Breast epithelium (tissue), 4 donors: ENCODE measurements around the gene DEPDC4. TPM values are rescaled to one million over a fixed set of nuclear protein-coding genes. Genes with fewer than 3 reads are reported as not detected.

Experiments
- DNase-seq, 2 donors: peaks; one replicate each; pipeline ENCODE4 v3.0.0-alpha.2; 2019; ENCODE audit warnings: low spot score in 2 of 2
- H3K27ac ChIP-seq, 2 donors: fragments of 200-600 bp; sonication (generic) in 1 of 2; one replicate each; pipeline ENCODE4 v1.5.1; 2016 to 2019; ENCODE audit warnings: mild to moderate bottlenecking in 1 of 2
- H3K27me3 ChIP-seq, 2 donors: fragments of 200-600 bp; sonication (generic) in 1 of 2; one replicate each; pipeline versions ENCODE4 v1.5.1 to v1.6.0; 2017 to 2019; ENCODE audit warnings: control low read depth in 1 of 2, mild to moderate bottlenecking in 1 of 2
- H3K36me3 ChIP-seq: fragments of 200-600 bp; one replicate; pipeline ENCODE4 v1.5.1; 2019
- H3K4me1 ChIP-seq, 2 donors: fragments of 200-600 bp; sonication (generic); one replicate each; pipeline ENCODE4 v1.5.1; 2016 to 2019; ENCODE audit warnings: control low read depth in 1 of 2
- H3K4me3 ChIP-seq, 3 donors: fragments of 200-600 bp; sonication (generic); 1 replicate in 2 of 3; 2 replicates in 1 of 3; pipeline ENCODE4 v1.5.1; 2016 to 2019; ENCODE audit warnings: mild to moderate bottlenecking in 3 of 3, moderate library complexity in 2 of 3
- H3K9me3 ChIP-seq, 2 donors: fragments of 200-600 bp; sonication (generic) in 1 of 2; one replicate each; pipeline ENCODE4 v1.5.1; 2016 to 2019; ENCODE audit warnings: control low read depth in 1 of 2
- CTCF ChIP-seq, 3 donors: fragments of 450-650 bp; IDR thresholded peaks; one replicate each; pipeline ENCODE4 v1.5.1; 2016 to 2017; ENCODE audit warnings: antibody characterized with exemption in 3 of 3, mild to moderate bottlenecking in 3 of 3, moderate library complexity in 3 of 3
- POLR2A ChIP-seq: fragments of 450-650 bp; IDR thresholded peaks from one replicate; pipeline ENCODE4 v1.6.1; 2016; ENCODE audit warnings: antibody characterized with exemption, mild to moderate bottlenecking, moderate library complexity
- POLR2AphosphoS5 ChIP-seq, 3 donors: sonication (generic); formaldehyde crosslinking; IDR thresholded peaks; one replicate each; pipeline ENCODE4 v1.6.1; 2017; ENCODE audit warnings: antibody characterized with exemption in 3 of 3
- intact Hi-C: fragments of 100-400 bp; cut with DNase I; formaldehyde crosslinking; loops from one replicate; pipeline ENCODE4 v1.15.1; 2023; ENCODE audit warnings: low total_unique reads
- total RNA-seq, 3 donors: library from RNA; depleted of rRNA; stranded (reverse); fragments of >200 nt; gene quantifications; one replicate each; pipeline ENCODE4 v1.1.0, GENCODE V29; 2016

The DEPDC4 gene
- total RNA-seq, 3 donors from 2014 or later = 1.3 to 2.3 (median 2.0) TPM

DNA sequence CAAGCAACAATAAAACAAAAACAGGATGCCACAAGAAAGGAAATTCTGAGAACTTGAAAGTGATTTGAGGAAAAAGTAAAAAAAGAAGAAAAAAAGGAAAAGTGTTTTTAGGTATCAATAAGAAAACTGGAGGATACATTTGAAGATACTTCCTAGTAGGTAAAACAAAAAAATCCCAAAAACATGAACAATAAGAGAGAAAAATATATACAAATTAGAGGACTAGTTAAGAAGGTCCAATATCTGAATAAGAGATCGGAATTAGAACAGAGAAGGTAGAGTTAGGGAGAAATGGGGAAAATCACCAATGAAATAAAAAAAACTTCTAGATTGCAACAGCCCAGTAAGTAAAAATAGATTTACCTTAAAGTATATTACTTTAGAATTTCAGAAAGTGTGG is 8.8 kb downstream of the DEPDC4 start:
- H3K4me1 ChIP-seq = no peaks in the 10 kb centered on the region
- no peak for TF ChIP-seq POLR2A
- no peak for TF ChIP-seq POLR2AphosphoS5 (IDR thresholded peaks at IDR 0.05)
- H3K36me3 ChIP-seq = no peaks in the 10 kb centered on the region
- no peak overlapping the region for H3K27ac ChIP-seq
- no peaks in the 10 kb centered on the region for H3K9me3 ChIP-seq
- H3K4me3 ChIP-seq = no peak overlapping the region
- no peaks in the 10 kb centered on the region for H3K27me3 ChIP-seq
- intact Hi-C loops = no loop called here
- no peak for DNase-seq

DNA sequence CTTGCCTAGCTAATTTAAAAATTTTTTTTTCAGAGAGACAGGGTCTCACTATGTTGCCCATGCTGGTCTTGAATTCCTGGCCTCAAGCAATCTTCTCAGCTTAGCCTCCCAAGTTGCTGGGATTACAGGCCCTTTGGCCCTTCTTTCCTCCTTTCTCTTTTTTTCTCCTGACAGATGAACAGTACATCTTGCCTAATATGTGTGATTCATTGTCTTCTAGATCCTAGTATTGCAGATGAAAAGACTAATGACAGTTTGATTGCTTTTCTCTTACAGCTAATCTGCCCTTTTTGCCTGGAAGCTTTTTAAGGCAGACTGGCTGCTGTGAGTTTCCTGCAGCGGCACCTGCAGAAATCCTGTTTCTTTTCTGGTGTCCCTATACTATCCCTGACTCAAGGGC is 12.0 kb downstream of the DEPDC4 start:
- intact Hi-C loops = no loop called here
- no peak for TF ChIP-seq POLR2A
- TF ChIP-seq CTCF (IDR thresholded peaks at IDR 0.05) = no peak
- no peak for TF ChIP-seq POLR2AphosphoS5 (IDR thresholded peaks at IDR 0.05)
- no peaks in the 10 kb centered on the region for H3K36me3 ChIP-seq

DNA sequence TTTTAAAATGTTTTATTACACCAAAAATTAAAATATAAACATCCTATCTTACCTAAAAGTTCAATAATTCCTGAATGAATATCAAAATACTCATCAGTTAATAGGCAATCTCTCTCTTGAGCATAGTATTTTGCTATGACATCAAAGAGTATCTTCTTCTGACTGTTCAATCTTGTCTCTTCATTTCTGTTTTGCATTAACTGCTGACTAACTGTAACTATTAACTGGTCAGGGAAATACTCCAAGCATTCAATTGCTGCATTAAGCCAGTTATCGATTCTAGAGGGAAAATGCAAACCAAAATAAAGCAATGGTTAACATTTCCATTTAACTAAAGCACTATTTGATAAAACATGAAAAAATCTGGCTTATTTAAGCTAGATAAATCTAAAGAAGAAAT is 13.4 kb downstream of the DEPDC4 start:
- Histone ChIP-seq H3K9me3 (no peaks in the 10 kb centered on the region), H3K27me3 (no peaks in the 10 kb centered on the region), H3K36me3 (no peaks in the 10 kb centered on the region), H3K4me3 (no peak overlapping the region), H3K27ac (no peak overlapping the region), H3K4me1 (no peaks in the 10 kb centered on the region)
- intact Hi-C loops = no loop called here
- no peak for TF ChIP-seq CTCF (IDR thresholded peaks at IDR 0.05)
- no peak for TF ChIP-seq POLR2A
- TF ChIP-seq POLR2AphosphoS5 (IDR thresholded peaks at IDR 0.05) = no peak
- DNase-seq = no peak

More for the DNA sequence above, 12.0 kb downstream of the DEPDC4 start:
- H3K27me3 ChIP-seq = no peaks in the 10 kb centered on the region
- H3K4me3 ChIP-seq = no peak overlapping the region
- H3K4me1 ChIP-seq = no peaks in the 10 kb centered on the region
- H3K9me3 ChIP-seq = no peaks in the 10 kb centered on the region
- no peak for DNase-seq
- no peak overlapping the region for H3K27ac ChIP-seq

DNA sequence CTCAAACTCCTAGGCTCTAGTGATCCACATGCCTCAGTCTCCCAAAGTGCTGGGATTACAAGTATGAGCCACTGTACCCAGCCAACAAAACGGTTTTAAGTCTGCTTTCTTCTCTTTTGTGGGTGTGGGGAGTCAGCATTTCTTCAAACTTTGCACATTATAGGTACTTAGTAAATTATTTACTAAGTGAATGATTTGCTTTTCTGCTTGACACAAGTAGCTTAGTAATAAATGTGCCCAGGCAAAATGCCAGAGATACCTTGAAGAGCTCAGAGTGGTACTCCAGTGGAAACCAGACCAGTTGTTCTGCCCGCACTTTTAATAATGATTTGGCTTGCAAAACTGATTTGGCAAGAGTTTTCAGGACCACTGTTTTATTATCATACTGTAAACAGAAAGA is 15.0 kb downstream of the DEPDC4 start:
- Histone ChIP-seq H3K4me1 (no peaks in the 10 kb centered on the region), H3K36me3 (no peaks in the 10 kb centered on the region), H3K9me3 (no peaks in the 10 kb centered on the region), H3K27ac (no peak overlapping the region), H3K27me3 (no peaks in the 10 kb centered on the region), H3K4me3 (no peak overlapping the region)
- TF ChIP-seq POLR2AphosphoS5 (IDR thresholded peaks at IDR 0.05) (no peak), POLR2A (no peak), CTCF (IDR thresholded peaks at IDR 0.05) (no peak)
- DNase-seq = no peak
- intact Hi-C loops = no loop called here

- TF ChIP-seq CTCF (IDR thresholded peaks at IDR 0.05) (no peak), POLR2AphosphoS5 (IDR thresholded peaks at IDR 0.05) (no peak), POLR2A (no peak)
- intact Hi-C loops = no loop called here
- Histone ChIP-seq H3K4me1 (no peaks in the 10 kb centered on the region), H3K27ac (no peak overlapping the region), H3K27me3 (no peaks in the 10 kb centered on the region), H3K9me3 (no peaks in the 10 kb centered on the region), H3K36me3 (no peaks in the 10 kb centered on the region), H3K4me3 (no peak overlapping the region)
- no peak for DNase-seq
Measured at GRCh38 chr12:100249941-100250340, 16.9 kb downstream of the DEPDC4 start.

- DNase-seq = no peak
- no peak overlapping the region for H3K27ac ChIP-seq
- intact Hi-C loops = no loop called here
- no peaks in the 10 kb centered on the region for H3K27me3 ChIP-seq
- H3K36me3 ChIP-seq = no peaks in the 10 kb centered on the region
- H3K4me3 ChIP-seq = no peak overlapping the region
- no peak for TF ChIP-seq POLR2AphosphoS5 (IDR thresholded peaks at IDR 0.05)
- H3K9me3 ChIP-seq = no peaks in the 10 kb centered on the region
- H3K4me1 ChIP-seq = no peaks in the 10 kb centered on the region
Measured at GRCh38 chr12:100248886-100249285, 18.0 kb downstream of the DEPDC4 start.
